Esophagus muscularis mucosa (tissue), 4 donors: Measurements from ENCODE around the gene ZNF429. TPM values are rescaled to one million over a fixed set of nuclear protein-coding genes. Genes with fewer than 3 reads are reported as not detected.

ENCODE experiments used
- DNase-seq: peaks from one replicate; pipeline ENCODE4 v3.0.0-alpha.2; 2017; ENCODE audit errors: extremely low spot score
- H3K27ac ChIP-seq, 4 donors: fragments of 200-600 bp; sonication (generic); replicated peaks in 1 of 4; 1 replicate in 3 of 4; 2 replicates in 1 of 4; pipeline ENCODE4 v1.5.1; 2016 to 2019; ENCODE audit warnings: mild to moderate bottlenecking in 1 of 4
- H3K27me3 ChIP-seq, 4 donors: fragments of 200-600 bp; sonication (generic); one replicate each; pipeline versions ENCODE4 v1.5.1 to v1.6.0; 2016 to 2019
- H3K36me3 ChIP-seq, 4 donors: fragments of 200-600 bp; sonication (generic); one replicate each; pipeline ENCODE4 v1.5.1; 2016 to 2019
- H3K4me1 ChIP-seq, 4 donors: fragments of 200-600 bp; sonication (generic); one replicate each; pipeline ENCODE4 v1.5.1; 2016 to 2019
- H3K4me3 ChIP-seq, 4 donors: fragments of 200-600 bp; sonication (generic); 1 replicate in 2 of 4; 2 replicates in 2 of 4; pipeline ENCODE4 v1.5.1; 2016 to 2019; ENCODE audit warnings: mild to moderate bottlenecking in 4 of 4, moderate library complexity in 1 of 4
- H3K9me3 ChIP-seq, 4 donors: fragments of 200-600 bp; sonication (generic); 1 replicate in 3 of 4; 2 replicates in 1 of 4; pipeline ENCODE4 v1.5.1; 2016 to 2019
- CTCF ChIP-seq, 3 experiments: fragments of 200-600 bp in 2 of 3; fragments of 450-650 bp in 1 of 3; sonication (generic) in 2 of 3; IDR thresholded peaks; one replicate each; pipeline ENCODE4 v1.5.1; 2017 to 2019; ENCODE audit warnings: antibody characterized with exemption in 3 of 3, mild to moderate bottlenecking in 2 of 3, moderate library complexity in 1 of 3
- EP300 ChIP-seq: sonication (generic); formaldehyde crosslinking; IDR thresholded peaks from one replicate; pipeline ENCODE4 v1.6.1; 2017; ENCODE audit warnings: antibody characterized with exemption
- POLR2A ChIP-seq: fragments of 450-650 bp; IDR thresholded peaks from one replicate; pipeline ENCODE4 v1.6.1; 2017; ENCODE audit warnings: antibody characterized with exemption, moderate library complexity, mild to moderate bottlenecking, low read depth
- POLR2AphosphoS5 ChIP-seq, 2 donors: sonication (generic); formaldehyde crosslinking; IDR thresholded peaks; one replicate each; pipeline ENCODE4 v1.6.1; 2017; ENCODE audit warnings: antibody characterized with exemption in 2 of 2
- WGBS: methylation state at CpG from one replicate; pipeline ENCODE4 v1.1.5; 2018; 5-methylcytosine and 5-hydroxymethylcytosine counted together
- intact Hi-C: fragments of 100-400 bp; cut with DNase I; formaldehyde crosslinking; loops from one replicate; pipeline ENCODE4 v1.15.1; 2023
- total RNA-seq, 4 donors: library from RNA; depleted of rRNA; stranded (reverse); fragments of >200 nt; gene quantifications; one replicate each; pipeline versions ENCODE4 v1.1.0 to v1.2.1, GENCODE V29; 2016

The ZNF429 gene
- total RNA-seq, 4 donors from 2014 or later: 7.8 to 15.0 (median 11.4) TPM

GRCh38 chr19:21587549-21587948, 82.1 kb downstream of the ZNF429 start:
- WGBS: 66% methylated on average over 5 of the region's 5 CpGs
- H3K4me3 ChIP-seq: no peak overlapping the region
- peaks cover 0 to 21% (median 17%) of the 10 kb centered on the region in 4 donors for H3K4me1 ChIP-seq
- no peak for DNase-seq
- TF ChIP-seq EP300: no peak
- no peak for TF ChIP-seq POLR2A
- TF ChIP-seq POLR2AphosphoS5 (IDR thresholded peaks at IDR 0.05): no peak
- H3K27me3 ChIP-seq: peaks cover 0 to 12% (median 2%) of the 10 kb centered on the region in 4 donors
- no peaks in the 10 kb centered on the region for H3K9me3 ChIP-seq
- intact Hi-C loops: loop anchor here (5.0 kb wide), 1 partner anchor 110 kb away; no protein-coding TSS in a partner anchor
- H3K27ac ChIP-seq: peak overlapping the region in 1 of 4 donors; percentile 53
- H3K36me3 ChIP-seq: no peaks in the 10 kb centered on the region

DNA sequence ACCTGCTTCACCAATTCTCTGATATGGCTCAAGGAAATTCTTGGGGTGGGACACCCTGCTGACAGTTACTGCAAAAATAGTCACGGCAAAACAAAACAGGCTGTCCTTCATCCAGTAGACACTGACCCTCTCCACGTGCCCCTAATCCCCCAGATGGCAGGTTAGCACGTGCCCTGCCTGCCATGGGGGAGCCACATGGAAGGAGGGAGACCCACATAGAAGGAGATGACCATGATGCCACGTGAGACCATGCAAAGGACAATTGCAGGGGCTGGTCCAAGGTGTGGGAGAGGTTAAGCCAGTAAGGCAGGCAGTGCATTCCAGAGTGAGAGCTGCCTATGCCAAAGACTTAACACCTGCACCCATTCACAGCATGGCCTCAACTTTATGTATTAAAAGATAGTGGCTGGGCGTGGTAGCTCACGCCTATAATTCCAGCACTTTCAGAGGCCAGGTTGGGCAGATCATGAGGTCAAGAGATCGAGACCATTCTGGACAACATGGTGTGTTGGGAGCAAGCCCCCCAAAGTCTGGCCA, 82.7 kb downstream of the ZNF429 start:
- intact Hi-C loops: loop anchor here (5.0 kb wide), 1 partner anchor 109 kb away; no protein-coding TSS in a partner anchor
- Histone ChIP-seq H3K4me1 (peaks cover 0 to 21% (median 17%) of the 10 kb centered on the region in 4 donors), H3K9me3 (no peaks in the 10 kb centered on the region), H3K36me3 (no peaks in the 10 kb centered on the region), H3K27me3 (peaks cover 0 to 12% (median 2%) of the 10 kb centered on the region in 4 donors), H3K4me3 (no peak overlapping the region), H3K27ac (no peak overlapping the region)
- WGBS: 89% methylated on average over 5 of the region's 7 CpGs
- DNase-seq: no peak
- TF ChIP-seq POLR2AphosphoS5 (IDR thresholded peaks at IDR 0.05): no peak
- TF ChIP-seq CTCF (IDR thresholded peaks at IDR 0.05): no peak
- TF ChIP-seq EP300: no peak
- TF ChIP-seq POLR2A: no peak

GRCh38 chr19:21590867-21591266, 85.5 kb downstream of the ZNF429 start:
- Histone ChIP-seq H3K4me1 (peaks cover 0 to 17% (median 15%) of the 10 kb centered on the region in 4 donors), H3K36me3 (no peaks in the 10 kb centered on the region), H3K27ac (no peak overlapping the region), H3K4me3 (no peak overlapping the region), H3K9me3 (no peaks in the 10 kb centered on the region), H3K27me3 (peaks cover 0 to 9% (median 0%) of the 10 kb centered on the region in 4 donors)
- no peak for DNase-seq
- intact Hi-C loops: no loop called here
- TF ChIP-seq EP300 (no peak), CTCF (IDR thresholded peaks at IDR 0.05) (no peak)
- 75% methylated on average over 2 of the region's 2 CpGs for WGBS

- WGBS: 88% methylated on average over 2 of the region's 2 CpGs
- TF ChIP-seq POLR2A: no peak
- TF ChIP-seq CTCF (IDR thresholded peaks at IDR 0.05): no peak
- no peak for TF ChIP-seq EP300
- no peak for TF ChIP-seq POLR2AphosphoS5 (IDR thresholded peaks at IDR 0.05)
- no peaks in the 10 kb centered on the region for H3K36me3 ChIP-seq
- H3K9me3 ChIP-seq: no peaks in the 10 kb centered on the region
- H3K27me3 ChIP-seq: no peaks in the 10 kb centered on the region
- no peak for DNase-seq
- H3K4me3 ChIP-seq: no peak overlapping the region
- intact Hi-C loops: no loop called here
- no peak overlapping the region for H3K27ac ChIP-seq
- no peaks in the 10 kb centered on the region for H3K4me1 ChIP-seq
Measured at GRCh38 chr19:21593008-21593481, 87.6 kb downstream of the ZNF429 start.

GRCh38 chr19:21593502-21593901, 88.1 kb downstream of the ZNF429 start:
- Histone ChIP-seq H3K36me3 (no peaks in the 10 kb centered on the region), H3K9me3 (no peaks in the 10 kb centered on the region), H3K27ac (no peak overlapping the region), H3K4me3 (no peak overlapping the region), H3K27me3 (no peaks in the 10 kb centered on the region), H3K4me1 (no peaks in the 10 kb centered on the region)
- intact Hi-C loops: no loop called here
- no peak for DNase-seq
- WGBS: 94% methylated on average over 4 of the region's 4 CpGs
- TF ChIP-seq POLR2AphosphoS5 (IDR thresholded peaks at IDR 0.05): no peak
- TF ChIP-seq POLR2A: no peak
- TF ChIP-seq CTCF (IDR thresholded peaks at IDR 0.05): no peak
- TF ChIP-seq EP300: no peak
